Erythroblast (primary cell): ENCODE data around the gene ST6GALNAC2.
"Not testable (repeated sequence)": the region's sequence is repeated elsewhere in the genome, so short reads cannot be mapped to it uniquely, and the experiment has no call there.

Experiments
- GATA1 ChIP-seq: IDR thresholded peaks from 2 replicates; pipeline ENCODE4 v1.6.1; 2011; ENCODE audit warnings: low read depth, mild to moderate bottlenecking, control low read depth, low read length, moderate library complexity
- POLR2A ChIP-seq: IDR thresholded peaks from 2 replicates; pipeline ENCODE4 v1.6.1; 2011; ENCODE audit warnings: mild to moderate bottlenecking, low read length

DNA sequence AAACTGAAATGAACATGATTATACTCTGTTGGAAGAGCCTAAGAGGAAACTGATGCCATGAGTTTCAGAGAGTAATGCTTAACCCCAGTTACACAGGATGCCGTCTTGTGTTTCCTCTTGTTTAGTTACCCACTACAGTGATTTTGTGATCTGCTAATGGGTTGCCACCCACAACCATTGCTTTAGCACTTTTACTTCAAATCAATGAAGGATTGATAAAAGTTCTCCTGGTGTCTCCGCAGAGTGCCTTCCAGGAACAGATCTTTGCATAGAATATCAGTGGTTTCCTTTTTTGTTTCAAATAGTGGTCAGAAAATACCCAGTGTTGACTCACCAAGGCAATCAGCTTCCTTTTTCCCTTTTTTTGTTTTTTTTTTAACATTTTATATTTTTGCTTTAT is 22.3 kb downstream of the ST6GALNAC2 start:
- TF ChIP-seq POLR2A, GATA1: not testable (repeated sequence)
